ENCODE data around the gene TNP2. TPM values are rescaled to one million over a fixed set of nuclear protein-coding genes. Genes with fewer than 3 reads are reported as not detected.

The TNP2 gene
- total RNA-seq, 3 donors from 2014 or later (not counting 1 experiment from before 2014, with no cell fraction given), result not detected

GRCh38 chr16:11233727-11234376 is 35.3 kb downstream of the TNP2 start:
- H3K27ac ChIP-seq (ENCODE audit: low read length), result peak overlapping the region; percentile 87
- Mint-ChIP-seq H3K27ac (peak overlapping the region; percentile 84 to 92), H3K27me3 (ENCODE audit: low read depth in 2 of 2) (no peaks in the 10 kb centered on the region), H3K36me3 (no peaks in the 10 kb centered on the region), H3K4me1 (peaks cover 59 to 62% of the 10 kb centered on the region in 2 donors), H3K9me3 (no peaks in the 10 kb centered on the region), H3K4me3 (peak overlapping the region; percentile 74)
- no peak overlapping the region for H3K4me3 ChIP-seq (ENCODE audit: low read length)
- intact Hi-C loops (cut with micrococcal nuclease), result loop anchor here (1.0 to 10.0 kb wide), 3 partner anchors 9 to 359 kb away; partner anchors contain the start of gene CIITA
- H3K36me3 ChIP-seq (ENCODE audit: control insufficient read depth, insufficient read depth, low read length), result no peaks in the 10 kb centered on the region
- TF ChIP-seq CTCF (IDR thresholded peaks at IDR 0.05), result no peak
- peak in 1 of 2 donors; percentile 66 for DNase-seq
- no peaks in the 10 kb centered on the region for H3K27me3 ChIP-seq (ENCODE audit: control insufficient read depth, insufficient read depth, low read length)
- WGBS (ENCODE audit: insufficient coverage), result 32% methylated on average over 6 of the region's 8 CpGs
- H3K4me1 ChIP-seq (ENCODE audit: control insufficient read depth, insufficient read depth, low read length), result peaks cover 73% of the 10 kb centered on the region
- ATAC-seq, result peak in 1 of 3 donors; percentile 17
- H3K9me3 ChIP-seq (ENCODE audit: control insufficient read depth, insufficient read depth, low read length), result no peaks in the 10 kb centered on the region

GRCh38 chr16:11232852-11233726 is 36.0 kb downstream of the TNP2 start:
- peak; percentile 65 to 91 for DNase-seq
- Mint-ChIP-seq H3K4me1 (peaks cover 56 to 59% of the 10 kb centered on the region in 2 donors), H3K27ac (peak overlapping the region; percentile 84 to 92), H3K9me3 (no peaks in the 10 kb centered on the region), H3K27me3 (ENCODE audit: low read depth in 2 of 2) (no peaks in the 10 kb centered on the region), H3K36me3 (no peaks in the 10 kb centered on the region), H3K4me3 (peak overlapping the region; percentile 74)
- 3% methylated on average over 35 of the region's 35 CpGs for WGBS (ENCODE audit: insufficient coverage)
- H3K36me3 ChIP-seq (ENCODE audit: control insufficient read depth, insufficient read depth, low read length), result no peaks in the 10 kb centered on the region
- intact Hi-C loops (cut with micrococcal nuclease), result loop anchor here (1.0 to 10.0 kb wide), 2 partner anchors 8 to 358 kb away; partner anchors contain the start of gene CIITA
- no peak for TF ChIP-seq CTCF (IDR thresholded peaks at IDR 0.05)
- H3K27me3 ChIP-seq (ENCODE audit: control insufficient read depth, insufficient read depth, low read length), result no peaks in the 10 kb centered on the region
- ATAC-seq, result peak; percentile 70 to 85 (median 79)
- peak overlapping the region; percentile 4 for H3K4me3 ChIP-seq (ENCODE audit: low read length)
- H3K27ac ChIP-seq (ENCODE audit: low read length), result peak overlapping the region; percentile 87
- no peaks in the 10 kb centered on the region for H3K9me3 ChIP-seq (ENCODE audit: control insufficient read depth, insufficient read depth, low read length)
- H3K4me1 ChIP-seq (ENCODE audit: control insufficient read depth, insufficient read depth, low read length), result peaks cover 68% of the 10 kb centered on the region

- no peaks in the 10 kb centered on the region for H3K9me3 Mint-ChIP-seq
- intact Hi-C loops (cut with micrococcal nuclease), result loop anchor here (10.0 kb wide), 1 partner anchor 358 kb away; the partner anchor contains the start of gene CIITA
- no peaks in the 10 kb centered on the region for H3K36me3 Mint-ChIP-seq
- H3K4me1 Mint-ChIP-seq, result peaks cover 50 to 54% of the 10 kb centered on the region in 2 donors
- 79% methylated on average over 1 of the region's 3 CpGs for WGBS (ENCODE audit: insufficient coverage)
- DNase-seq, result no peak
- no peak for TF ChIP-seq CTCF (IDR thresholded peaks at IDR 0.05)
- ATAC-seq, result no peak
- Histone ChIP-seq H3K9me3 (ENCODE audit: control insufficient read depth, insufficient read depth, low read length) (no peaks in the 10 kb centered on the region), H3K4me1 (ENCODE audit: control insufficient read depth, insufficient read depth, low read length) (peaks cover 61% of the 10 kb centered on the region), H3K36me3 (ENCODE audit: control insufficient read depth, insufficient read depth, low read length) (no peaks in the 10 kb centered on the region), H3K27me3 (ENCODE audit: control insufficient read depth, insufficient read depth, low read length) (no peaks in the 10 kb centered on the region), H3K27ac (ENCODE audit: low read length) (peak overlapping the region; percentile 87), H3K4me3 (ENCODE audit: low read length) (no peak overlapping the region)
- H3K27ac Mint-ChIP-seq, result peak overlapping the region; percentile 84 to 92
- H3K27me3 Mint-ChIP-seq (ENCODE audit: low read depth in 2 of 2), result no peaks in the 10 kb centered on the region
- peak overlapping the region; percentile 74 for H3K4me3 Mint-ChIP-seq
These were observed 36.7 kb downstream of the TNP2 start for GRCh38 chr16:11232302-11232851.
